Measurements from ENCODE around the gene UNC119. TPM values are rescaled to one million over a fixed set of nuclear protein-coding genes. Genes with fewer than 3 reads are reported as not detected.

The UNC119 gene
- polyA plus RNA-seq, 3 donors: 77.5 to 189 (median 80.2) TPM

DNA sequence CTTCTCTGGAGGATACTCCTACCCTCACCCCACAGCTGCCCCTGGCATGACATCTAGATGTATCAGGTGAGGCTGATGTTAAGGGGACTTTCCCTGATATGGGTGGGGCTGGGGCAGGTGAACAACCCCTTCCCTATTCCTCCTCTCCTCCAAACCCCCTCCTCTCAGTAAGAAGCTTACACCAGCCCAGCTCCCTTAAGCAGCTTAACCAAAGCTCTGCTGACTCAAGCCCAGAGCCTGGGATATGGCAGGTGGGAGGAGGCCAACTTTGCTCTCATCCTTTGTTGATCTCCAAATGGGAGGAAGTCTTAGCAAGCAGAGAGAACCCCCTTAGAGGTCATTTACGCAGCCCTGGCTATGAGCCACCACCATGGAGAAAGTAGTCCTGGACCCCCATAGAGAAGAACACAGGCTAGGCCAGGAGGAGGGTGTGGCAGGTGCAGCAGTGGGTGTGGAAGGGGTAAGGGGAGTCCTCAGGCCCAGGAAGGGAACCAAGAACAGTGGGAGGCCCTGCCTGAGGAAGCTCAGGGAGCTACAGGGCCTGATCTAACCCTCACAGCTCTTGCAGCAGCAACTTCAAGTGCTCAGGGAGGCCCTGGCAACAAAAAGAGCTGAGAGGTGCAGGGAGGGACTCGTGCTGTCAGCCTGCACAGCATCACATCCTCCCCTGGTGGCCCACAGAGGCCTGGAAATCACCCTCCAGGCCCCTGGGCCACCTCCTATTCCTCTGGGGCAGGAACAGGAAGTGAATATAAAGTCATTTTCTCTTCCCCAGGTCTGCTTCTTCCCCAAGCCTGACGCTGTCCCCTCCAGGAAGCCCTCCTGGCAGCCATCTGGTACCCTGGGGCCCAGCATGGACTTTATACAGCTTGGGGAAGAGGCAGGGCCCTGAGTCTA is 2.9 kb downstream of the UNC119 start:
- Histone ChIP-seq H3K9ac (ENCODE audit: insufficient read depth, low read length, poor library complexity, severe bottlenecking) (peak overlapping the region; percentile 37), H3K36me3 (replicated peaks in 1 of 2; ENCODE audit: control insufficient read depth in 1 of 2, insufficient read depth in 2 of 2, low read length in 2 of 2) (peaks cover 21 to 31% of the 10 kb centered on the region in 2 donors), H3K4me2 (replicated peaks; ENCODE audit: extremely low read depth, low read length, poor library complexity, severe bottlenecking) (peak overlapping the region; percentile 92), H3K9me3 (replicated peaks in 1 of 2; ENCODE audit: control insufficient read depth in 1 of 2, insufficient read depth in 1 of 2, low read length in 2 of 2) (no peaks in the 10 kb centered on the region), H3K27me3 (ENCODE audit: control insufficient read depth in 2 of 2, insufficient read depth in 2 of 2, low read length in 2 of 2) (no peaks in the 10 kb centered on the region), H3K27ac (ENCODE audit: low read depth in 1 of 2, low read length in 2 of 2) (peak overlapping the region; percentile 86 to 88), H3K4me1 (ENCODE audit: control insufficient read depth in 1 of 2, insufficient read depth in 2 of 2, low read length in 2 of 2) (peaks cover 57 to 62% of the 10 kb centered on the region in 2 donors), H2AFZ (ENCODE audit: insufficient read depth, low read depth, low read length, poor library complexity, severe bottlenecking) (no peak overlapping the region), H3K4me3 (replicated peaks in 1 of 3; ENCODE audit: low read depth in 2 of 3, low read length in 3 of 3) (peak overlapping the region in 1 of 3 experiments; percentile 83), H3K79me2 (ENCODE audit: insufficient read depth, low read length) (peaks cover 29% of the 10 kb centered on the region), H4K20me1 (ENCODE audit: insufficient read depth, low read length) (peaks cover 38% of the 10 kb centered on the region)
- TF ChIP-seq, protein P1, sequence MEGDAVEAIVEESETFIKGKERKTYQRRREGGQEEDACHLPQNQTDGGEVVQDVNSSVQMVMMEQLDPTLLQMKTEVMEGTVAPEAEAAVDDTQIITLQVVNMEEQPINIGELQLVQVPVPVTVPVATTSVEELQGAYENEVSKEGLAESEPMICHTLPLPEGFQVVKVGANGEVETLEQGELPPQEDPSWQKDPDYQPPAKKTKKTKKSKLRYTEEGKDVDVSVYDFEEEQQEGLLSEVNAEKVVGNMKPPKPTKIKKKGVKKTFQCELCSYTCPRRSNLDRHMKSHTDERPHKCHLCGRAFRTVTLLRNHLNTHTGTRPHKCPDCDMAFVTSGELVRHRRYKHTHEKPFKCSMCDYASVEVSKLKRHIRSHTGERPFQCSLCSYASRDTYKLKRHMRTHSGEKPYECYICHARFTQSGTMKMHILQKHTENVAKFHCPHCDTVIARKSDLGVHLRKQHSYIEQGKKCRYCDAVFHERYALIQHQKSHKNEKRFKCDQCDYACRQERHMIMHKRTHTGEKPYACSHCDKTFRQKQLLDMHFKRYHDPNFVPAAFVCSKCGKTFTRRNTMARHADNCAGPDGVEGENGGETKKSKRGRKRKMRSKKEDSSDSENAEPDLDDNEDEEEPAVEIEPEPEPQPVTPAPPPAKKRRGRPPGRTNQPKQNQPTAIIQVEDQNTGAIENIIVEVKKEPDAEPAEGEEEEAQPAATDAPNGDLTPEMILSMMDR (IDR thresholded peaks at IDR 0.05): peak; percentile 10
- peak; percentile 63 to 86 (median 85) for DNase-seq
- Mint-ChIP-seq H3K27me3 (ENCODE audit: low read depth in 3 of 3) (peaks cover 0 to 2% (median 0%) of the 10 kb centered on the region in 3 donors), H3K36me3 (peaks cover 36 to 50% of the 10 kb centered on the region in 2 donors), H3K4me3 (peak overlapping the region in 1 of 2 donors; percentile 57), H3K4me1 (peaks cover 54% of the 10 kb centered on the region), H3K9me3 (no peaks in the 10 kb centered on the region), H3K27ac (peak overlapping the region; percentile 86 to 94 (median 93))
- intact Hi-C loops (cut with micrococcal nuclease): no loop called here
- 50% methylated on average over 2 of the region's 3 CpGs for WGBS (ENCODE audit: insufficient coverage)

DNA sequence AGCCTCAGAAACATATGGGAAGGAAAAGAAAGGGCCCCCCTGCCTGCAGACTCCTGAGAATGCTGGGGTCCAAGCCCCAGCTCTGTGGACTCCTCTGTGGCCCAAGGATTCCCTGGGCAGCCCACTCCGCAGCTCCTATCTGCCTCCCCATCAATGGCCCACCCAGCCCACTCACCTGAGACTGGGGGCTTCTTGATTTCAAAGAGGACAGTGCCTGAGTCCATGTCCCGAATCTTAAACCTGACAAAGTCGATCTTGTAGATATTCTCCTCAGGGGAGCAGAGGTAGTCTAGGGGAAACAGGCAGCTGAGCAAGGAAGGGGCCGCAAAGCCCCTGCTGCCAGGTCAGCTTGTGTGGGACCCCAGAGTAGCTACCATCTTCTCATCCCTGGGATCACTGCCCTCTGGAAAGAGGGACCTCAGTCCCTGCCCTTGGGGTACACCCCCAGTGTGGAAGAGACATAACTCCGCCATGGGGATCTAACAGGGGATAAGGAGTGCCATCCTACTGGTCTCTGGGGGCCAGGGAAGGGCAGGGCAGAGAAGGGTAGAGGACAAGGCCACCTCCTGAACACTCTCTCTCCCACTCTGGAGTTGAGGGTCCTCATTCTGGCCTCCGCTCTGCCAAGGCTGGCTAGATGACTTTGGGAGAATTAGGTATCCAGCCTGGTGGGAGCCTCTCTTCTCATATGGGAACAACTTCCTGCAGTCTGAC is 3.9 kb downstream of the UNC119 start:
- peaks cover 57 to 62% of the 10 kb centered on the region in 2 donors for H3K4me1 ChIP-seq (ENCODE audit: control insufficient read depth in 1 of 2, insufficient read depth in 2 of 2, low read length in 2 of 2)

More for the DNA sequence above, 3.9 kb downstream of the UNC119 start:
- Histone ChIP-seq H3K9me3 (replicated peaks in 1 of 2; ENCODE audit: control insufficient read depth in 1 of 2, insufficient read depth in 1 of 2, low read length in 2 of 2) (no peaks in the 10 kb centered on the region), H3K9ac (ENCODE audit: insufficient read depth, low read length, poor library complexity, severe bottlenecking) (no peak overlapping the region), H3K4me3 (replicated peaks in 1 of 3; ENCODE audit: low read depth in 2 of 3, low read length in 3 of 3) (peak overlapping the region in 1 of 3 experiments; percentile 83), H3K4me2 (replicated peaks; ENCODE audit: extremely low read depth, low read length, poor library complexity, severe bottlenecking) (peak overlapping the region; percentile 73), H4K20me1 (ENCODE audit: insufficient read depth, low read length) (peaks cover 38% of the 10 kb centered on the region), H3K36me3 (replicated peaks in 1 of 2; ENCODE audit: control insufficient read depth in 1 of 2, insufficient read depth in 2 of 2, low read length in 2 of 2) (peaks cover 12 to 22% of the 10 kb centered on the region in 2 donors), H3K27ac (ENCODE audit: low read depth in 1 of 2, low read length in 2 of 2) (peak overlapping the region; percentile 86 to 88), H3K27me3 (ENCODE audit: control insufficient read depth in 2 of 2, insufficient read depth in 2 of 2, low read length in 2 of 2) (no peaks in the 10 kb centered on the region), H2AFZ (ENCODE audit: insufficient read depth, low read depth, low read length, poor library complexity, severe bottlenecking) (no peak overlapping the region), H3K79me2 (ENCODE audit: insufficient read depth, low read length) (peaks cover 29% of the 10 kb centered on the region)
- no peak for DNase-seq
- intact Hi-C loops (cut with micrococcal nuclease): no loop called here
- H3K27ac Mint-ChIP-seq: peak overlapping the region; percentile 86 to 94 (median 93)
- WGBS (ENCODE audit: insufficient coverage): 96% methylated on average over 3 of the region's 6 CpGs
- TF ChIP-seq, protein P1 (IDR thresholded peaks at IDR 0.05): peak; percentile 68
- peaks cover 27 to 41% of the 10 kb centered on the region in 2 donors for H3K36me3 Mint-ChIP-seq
- H3K27me3 Mint-ChIP-seq (ENCODE audit: low read depth in 3 of 3): peaks cover 0 to 5% (median 2%) of the 10 kb centered on the region in 3 donors
- peaks cover 54% of the 10 kb centered on the region for H3K4me1 Mint-ChIP-seq
- peak overlapping the region; percentile 70 to 78 for H3K4me3 Mint-ChIP-seq
- no peaks in the 10 kb centered on the region for H3K9me3 Mint-ChIP-seq

All from CD14-positive monocyte (primary cell).